Measurements from ENCODE around the gene STEAP1B.

The STEAP1B gene

GRCh38 chr7:22393913-22394729 is 105.9 kb downstream of the STEAP1B start:
- H3K4me3 ChIP-seq (ENCODE audit: low read depth, low read length): no peak overlapping the region
- TF ChIP-seq MYC (IDR thresholded peaks at IDR 0.05; ENCODE audit: low read depth, low read length) (no peak), POLR2A (IDR thresholded peaks at IDR 0.05; ENCODE audit: extremely low read depth, insufficient read length) (no peak)
- TF ChIP-seq, protein P1, sequence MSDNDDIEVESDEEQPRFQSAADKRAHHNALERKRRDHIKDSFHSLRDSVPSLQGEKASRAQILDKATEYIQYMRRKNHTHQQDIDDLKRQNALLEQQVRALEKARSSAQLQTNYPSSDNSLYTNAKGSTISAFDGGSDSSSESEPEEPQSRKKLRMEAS (IDR thresholded peaks at IDR 0.05; ENCODE audit: low read depth, low read length): no peak
- TF ChIP-seq, protein P2, sequence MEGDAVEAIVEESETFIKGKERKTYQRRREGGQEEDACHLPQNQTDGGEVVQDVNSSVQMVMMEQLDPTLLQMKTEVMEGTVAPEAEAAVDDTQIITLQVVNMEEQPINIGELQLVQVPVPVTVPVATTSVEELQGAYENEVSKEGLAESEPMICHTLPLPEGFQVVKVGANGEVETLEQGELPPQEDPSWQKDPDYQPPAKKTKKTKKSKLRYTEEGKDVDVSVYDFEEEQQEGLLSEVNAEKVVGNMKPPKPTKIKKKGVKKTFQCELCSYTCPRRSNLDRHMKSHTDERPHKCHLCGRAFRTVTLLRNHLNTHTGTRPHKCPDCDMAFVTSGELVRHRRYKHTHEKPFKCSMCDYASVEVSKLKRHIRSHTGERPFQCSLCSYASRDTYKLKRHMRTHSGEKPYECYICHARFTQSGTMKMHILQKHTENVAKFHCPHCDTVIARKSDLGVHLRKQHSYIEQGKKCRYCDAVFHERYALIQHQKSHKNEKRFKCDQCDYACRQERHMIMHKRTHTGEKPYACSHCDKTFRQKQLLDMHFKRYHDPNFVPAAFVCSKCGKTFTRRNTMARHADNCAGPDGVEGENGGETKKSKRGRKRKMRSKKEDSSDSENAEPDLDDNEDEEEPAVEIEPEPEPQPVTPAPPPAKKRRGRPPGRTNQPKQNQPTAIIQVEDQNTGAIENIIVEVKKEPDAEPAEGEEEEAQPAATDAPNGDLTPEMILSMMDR (IDR thresholded peaks at IDR 0.05; ENCODE audit: low read depth, low read length): no peak
- no peak for DNase-seq (ENCODE audit: low read depth)

GRCh38 chr7:22390516-22390915 is 109.5 kb downstream of the STEAP1B start:
- no peak for DNase-seq (ENCODE audit: low read depth)
- no peak for TF ChIP-seq POLR2A (IDR thresholded peaks at IDR 0.05; ENCODE audit: extremely low read depth, insufficient read length)
- TF ChIP-seq, protein P1 (IDR thresholded peaks at IDR 0.05; ENCODE audit: low read depth, low read length): no peak
- TF ChIP-seq, protein P2 (IDR thresholded peaks at IDR 0.05; ENCODE audit: low read depth, low read length): no peak
- no peak for TF ChIP-seq MYC (IDR thresholded peaks at IDR 0.05; ENCODE audit: low read depth, low read length)
- no peak overlapping the region for H3K4me3 ChIP-seq (ENCODE audit: low read depth, low read length)

DNA sequence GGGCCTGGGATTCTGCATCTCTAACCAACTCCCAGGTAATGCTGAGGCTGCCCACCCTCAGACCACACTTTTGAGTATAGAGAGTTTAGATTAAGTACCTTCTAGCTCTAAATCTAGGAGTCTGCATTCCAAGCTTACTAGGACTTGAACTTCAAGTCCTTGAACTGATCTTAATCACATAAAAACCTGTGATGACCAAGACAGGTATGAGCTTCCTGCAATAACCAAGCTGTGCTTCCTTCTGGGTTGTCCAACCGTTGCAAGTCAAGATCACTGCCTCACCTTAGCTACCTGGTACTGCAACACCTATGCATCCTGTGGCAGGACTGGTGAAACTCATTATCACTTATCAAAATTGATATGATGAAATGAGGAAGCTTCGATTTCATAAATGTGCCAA is 110.1 kb downstream of the STEAP1B start:
- DNase-seq (ENCODE audit: low read depth): no peak
- TF ChIP-seq MYC (IDR thresholded peaks at IDR 0.05; ENCODE audit: low read depth, low read length): no peak
- no peak for TF ChIP-seq POLR2A (IDR thresholded peaks at IDR 0.05; ENCODE audit: extremely low read depth, insufficient read length)
- TF ChIP-seq, protein P1 (IDR thresholded peaks at IDR 0.05; ENCODE audit: low read depth, low read length): no peak
- TF ChIP-seq, protein P2 (IDR thresholded peaks at IDR 0.05; ENCODE audit: low read depth, low read length): no peak
- no peak overlapping the region for H3K4me3 ChIP-seq (ENCODE audit: low read depth, low read length)

- no peak for TF ChIP-seq POLR2A (IDR thresholded peaks at IDR 0.05; ENCODE audit: extremely low read depth, insufficient read length)
- no peak overlapping the region for H3K4me3 ChIP-seq (ENCODE audit: low read depth, low read length)
- no peak for DNase-seq (ENCODE audit: low read depth)
Measured at GRCh38 chr7:22387583-22387982, 112.4 kb downstream of the STEAP1B start.

DNA sequence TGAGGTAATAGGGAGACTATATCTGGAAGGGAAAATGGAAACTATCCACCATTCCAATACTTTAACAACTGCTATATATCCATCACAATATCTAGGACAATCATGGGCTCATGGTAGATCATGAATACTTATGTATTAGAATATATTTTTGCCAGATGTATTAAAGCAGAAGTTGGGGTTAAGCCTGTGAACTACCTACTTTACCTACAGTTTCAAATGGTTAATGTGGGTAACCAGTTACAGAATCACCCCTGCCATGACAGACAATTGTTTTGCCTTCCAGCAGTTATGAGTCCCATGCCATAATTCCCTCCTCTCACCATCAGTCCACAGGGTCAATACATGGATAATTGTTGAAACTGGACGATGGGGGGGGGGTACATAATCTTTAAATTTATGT is 113.1 kb downstream of the STEAP1B start:
- DNase-seq (ENCODE audit: low read depth): no peak
- TF ChIP-seq POLR2A (IDR thresholded peaks at IDR 0.05; ENCODE audit: extremely low read depth, insufficient read length): no peak
- no peak for TF ChIP-seq MYC (IDR thresholded peaks at IDR 0.05; ENCODE audit: low read depth, low read length)
- TF ChIP-seq, protein P1 (IDR thresholded peaks at IDR 0.05; ENCODE audit: low read depth, low read length): no peak
- TF ChIP-seq, protein P2 (IDR thresholded peaks at IDR 0.05; ENCODE audit: low read depth, low read length): no peak
- H3K4me3 ChIP-seq (ENCODE audit: low read depth, low read length): no peak overlapping the region

DNA sequence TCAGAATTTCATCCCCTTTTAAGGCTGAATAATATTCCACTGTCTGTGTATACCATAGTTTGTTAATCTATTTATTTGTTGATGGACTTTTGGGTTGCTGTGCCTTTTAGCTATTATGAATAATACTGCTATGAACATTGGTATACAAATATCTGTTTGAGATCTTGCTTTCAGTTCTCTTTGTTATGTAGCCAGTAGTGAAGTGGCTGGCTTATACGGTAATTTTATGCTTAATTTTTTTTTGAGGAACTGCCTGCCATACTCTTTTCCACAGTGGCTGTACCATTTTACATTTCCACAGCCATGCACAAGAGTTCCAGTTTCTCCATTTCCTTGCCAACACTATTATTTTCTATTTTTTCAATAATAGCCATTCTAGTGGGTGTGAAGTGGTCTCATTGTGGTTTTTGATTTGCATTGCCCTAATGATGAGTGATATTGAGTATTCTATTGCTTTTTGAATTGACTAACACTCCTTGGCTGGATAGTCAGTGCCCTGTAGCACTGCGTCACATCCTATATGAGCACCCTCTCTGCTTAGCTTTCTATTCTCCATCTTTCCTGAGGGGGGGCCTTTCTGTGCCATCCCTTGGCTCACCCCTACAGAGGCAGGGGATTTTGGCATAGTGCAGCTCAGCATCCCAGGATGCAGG is 113.7 kb downstream of the STEAP1B start:
- no peak for DNase-seq (ENCODE audit: low read depth)
- TF ChIP-seq, protein P1 (IDR thresholded peaks at IDR 0.05; ENCODE audit: low read depth, low read length): no peak
- TF ChIP-seq, protein P2 (IDR thresholded peaks at IDR 0.05; ENCODE audit: low read depth, low read length): no peak
- no peak for TF ChIP-seq MYC (IDR thresholded peaks at IDR 0.05; ENCODE audit: low read depth, low read length)
- TF ChIP-seq POLR2A (IDR thresholded peaks at IDR 0.05; ENCODE audit: extremely low read depth, insufficient read length): no peak
- no peak overlapping the region for H3K4me3 ChIP-seq (ENCODE audit: low read depth, low read length)
